Activated CD4-positive, alpha-beta T cell treated with anti-CD3 and anti-CD28 coated beads, Interleukin-2, amount 50 U/mL, for 1 hour (primary cell): ENCODE data around the gene AHNAK.
"Not testable (repeated sequence)": the region's sequence is repeated elsewhere in the genome, so short reads cannot be mapped to it uniquely, and the experiment has no call there.

ENCODE experiments used
- DNase-seq: peaks from one replicate; pipeline ENCODE4 v3.0.0-alpha.2; 2020

AHNAK gene

GRCh38 chr11:62402226-62402959 is 144.2 kb downstream of the AHNAK start:
- peak; percentile 40 for DNase-seq

- no peak for DNase-seq
These were observed 144.8 kb downstream of the AHNAK start for GRCh38 chr11:62401811-62402210.

- no peak for DNase-seq
These were observed 145.2 kb downstream of the AHNAK start for GRCh38 chr11:62401356-62401755.

- DNase-seq = no peak
These were observed 145.8 kb downstream of the AHNAK start for GRCh38 chr11:62400760-62401159.

GRCh38 chr11:62400281-62400680 is 146.3 kb downstream of the AHNAK start:
- no peak for DNase-seq

- DNase-seq = no peak
These were observed 146.7 kb downstream of the AHNAK start for GRCh38 chr11:62399878-62400266.

GRCh38 chr11:62399172-62399877 is 147.3 kb downstream of the AHNAK start:
- no peak for DNase-seq

GRCh38 chr11:62398011-62398994 is 148.3 kb downstream of the AHNAK start:
- no peak for DNase-seq

GRCh38 chr11:62395885-62396551 is 150.6 kb downstream of the AHNAK start:
- no peak for DNase-seq

- DNase-seq = peak; percentile 9
These were observed 151.6 kb downstream of the AHNAK start for GRCh38 chr11:62394825-62395538.

GRCh38 chr11:62393735-62394134 is 152.9 kb downstream of the AHNAK start:
- DNase-seq = no peak

GRCh38 chr11:62393061-62393611 is 153.5 kb downstream of the AHNAK start:
- DNase-seq = no peak

GRCh38 chr11:62392506-62392905 is 154.1 kb downstream of the AHNAK start:
- no peak for DNase-seq

GRCh38 chr11:62391642-62392425 is 154.8 kb downstream of the AHNAK start:
- DNase-seq = no peak

GRCh38 chr11:62390722-62391121 is 155.9 kb downstream of the AHNAK start:
- DNase-seq = no peak

- DNase-seq = no peak
These were observed 156.4 kb downstream of the AHNAK start for GRCh38 chr11:62390237-62390636.

- no peak for DNase-seq
These were observed 157.6 kb downstream of the AHNAK start for GRCh38 chr11:62388999-62389398.

- no peak for DNase-seq
These were observed 159.2 kb downstream of the AHNAK start for GRCh38 chr11:62387381-62387780.

- not testable (repeated sequence) for DNase-seq
These were observed 160.5 kb downstream of the AHNAK start for GRCh38 chr11:62386083-62386482.

GRCh38 chr11:62383822-62384221 is 162.8 kb downstream of the AHNAK start:
- no peak for DNase-seq
